ENCODE data around the gene TJP3. TPM values are rescaled to one million over a fixed set of nuclear protein-coding genes. Genes with fewer than 3 reads are reported as not detected.
"Not testable (repeated sequence)": the region's sequence is repeated elsewhere in the genome, so short reads cannot be mapped to it uniquely, and the experiment has no call there.

Gene TJP3
- total and polyA plus RNA-seq, 3 donors from 2014 or later = 37.2 to 125 (median 81.1) TPM

DNA sequence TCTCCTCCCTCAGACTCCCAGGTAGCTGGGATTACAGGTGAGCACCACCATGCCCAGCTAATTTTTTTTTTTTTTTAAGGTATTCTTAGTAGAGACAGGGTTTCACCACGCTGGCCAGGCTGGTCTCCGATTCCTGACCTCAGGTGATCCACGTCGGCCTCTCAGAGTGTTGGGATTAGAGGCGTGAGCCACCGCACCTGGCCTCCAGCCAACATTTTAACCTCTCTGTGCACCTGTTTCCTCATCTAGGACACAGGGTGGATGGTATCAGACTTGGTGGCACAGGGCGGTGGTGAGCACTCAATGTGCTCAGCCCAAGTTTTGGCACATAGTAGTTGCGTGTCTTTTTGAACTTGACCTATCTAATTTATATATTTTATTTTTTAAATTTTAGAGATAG is 40.8 kb downstream of the TJP3 start:
- DNase-seq = no peak
- 86 to 87% methylated on average over 8 of the region's 8 CpGs for WGBS, 2 donors
- H3K36me3 ChIP-seq (ENCODE audit: low read depth, missing control alignments) = no peaks in the 10 kb centered on the region
- intact Hi-C loops (cut with DNase I; ENCODE audit: low total_unique reads) = no loop called here
- H3K4me1 ChIP-seq = no peaks in the 10 kb centered on the region
- no peaks in the 10 kb centered on the region for H3K9me3 ChIP-seq
- no peaks in the 10 kb centered on the region for H3K27me3 ChIP-seq
- H3K27ac ChIP-seq = no peak overlapping the region
- H3K4me3 ChIP-seq = no peak overlapping the region
- TF ChIP-seq, protein P1, sequence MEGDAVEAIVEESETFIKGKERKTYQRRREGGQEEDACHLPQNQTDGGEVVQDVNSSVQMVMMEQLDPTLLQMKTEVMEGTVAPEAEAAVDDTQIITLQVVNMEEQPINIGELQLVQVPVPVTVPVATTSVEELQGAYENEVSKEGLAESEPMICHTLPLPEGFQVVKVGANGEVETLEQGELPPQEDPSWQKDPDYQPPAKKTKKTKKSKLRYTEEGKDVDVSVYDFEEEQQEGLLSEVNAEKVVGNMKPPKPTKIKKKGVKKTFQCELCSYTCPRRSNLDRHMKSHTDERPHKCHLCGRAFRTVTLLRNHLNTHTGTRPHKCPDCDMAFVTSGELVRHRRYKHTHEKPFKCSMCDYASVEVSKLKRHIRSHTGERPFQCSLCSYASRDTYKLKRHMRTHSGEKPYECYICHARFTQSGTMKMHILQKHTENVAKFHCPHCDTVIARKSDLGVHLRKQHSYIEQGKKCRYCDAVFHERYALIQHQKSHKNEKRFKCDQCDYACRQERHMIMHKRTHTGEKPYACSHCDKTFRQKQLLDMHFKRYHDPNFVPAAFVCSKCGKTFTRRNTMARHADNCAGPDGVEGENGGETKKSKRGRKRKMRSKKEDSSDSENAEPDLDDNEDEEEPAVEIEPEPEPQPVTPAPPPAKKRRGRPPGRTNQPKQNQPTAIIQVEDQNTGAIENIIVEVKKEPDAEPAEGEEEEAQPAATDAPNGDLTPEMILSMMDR (IDR thresholded peaks at IDR 0.05) = no peak
- TF ChIP-seq POLR2A (IDR thresholded peaks at IDR 0.05) = no peak

DNA sequence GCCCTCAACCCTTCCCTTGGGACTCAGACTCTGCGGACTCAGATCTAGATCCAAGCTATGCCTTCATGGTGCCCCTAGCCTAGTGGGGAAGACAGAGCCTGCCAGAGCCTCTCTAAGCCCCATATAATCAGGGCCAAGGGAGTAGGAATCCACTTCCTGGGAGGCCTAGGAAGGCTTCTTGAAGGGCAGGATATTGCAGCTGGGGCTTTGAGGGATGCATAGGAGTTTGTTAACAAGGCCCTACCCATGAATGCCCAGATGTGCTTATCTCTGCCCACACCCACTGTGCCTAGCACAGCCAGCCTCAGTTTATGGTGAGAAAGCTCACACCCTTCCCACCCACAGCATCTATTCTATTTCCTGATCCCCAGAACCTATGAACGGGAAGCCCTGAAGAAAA is 42.0 kb downstream of the TJP3 start:
- no peak overlapping the region for H3K27ac ChIP-seq
- H3K27me3 ChIP-seq = no peaks in the 10 kb centered on the region
- TF ChIP-seq, protein P1 (IDR thresholded peaks at IDR 0.05) = no peak
- TF ChIP-seq POLR2A (IDR thresholded peaks at IDR 0.05) = no peak
- H3K4me3 ChIP-seq = no peak overlapping the region
- no peak for DNase-seq
- H3K36me3 ChIP-seq (ENCODE audit: low read depth, missing control alignments) = no peaks in the 10 kb centered on the region
- WGBS, 2 donors = 100% methylated on average over 1 to 2 of the region's 2 CpGs
- intact Hi-C loops (cut with DNase I; ENCODE audit: low total_unique reads) = no loop called here
- H3K9me3 ChIP-seq = no peaks in the 10 kb centered on the region
- no peaks in the 10 kb centered on the region for H3K4me1 ChIP-seq

DNA sequence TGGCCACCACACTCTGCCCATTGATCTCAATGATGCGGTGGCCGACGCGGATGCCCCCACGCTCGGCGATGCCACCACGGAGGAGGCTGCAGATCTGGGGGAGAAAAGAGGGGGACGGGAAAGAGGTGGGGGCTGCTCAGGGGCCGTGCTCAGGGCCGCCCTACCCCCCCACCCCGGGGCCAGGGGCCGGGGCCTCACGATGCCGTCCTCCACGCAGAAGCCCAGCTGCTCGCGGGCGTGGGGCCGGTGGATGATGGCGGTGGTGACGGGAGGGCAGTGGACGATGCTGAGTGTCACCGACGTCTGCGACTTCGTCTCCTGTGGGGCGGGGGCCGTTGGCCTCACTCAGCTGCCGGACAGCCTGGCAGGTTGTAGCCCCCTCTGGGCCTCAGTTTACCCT is 43.1 kb downstream of the TJP3 start:
- no peak for DNase-seq
- intact Hi-C loops (cut with DNase I; ENCODE audit: low total_unique reads) = no loop called here
- WGBS, 2 donors = 93 to 100% methylated on average over 3 to 30 of the region's 30 CpGs
- H3K4me1 ChIP-seq = no peaks in the 10 kb centered on the region
- no peaks in the 10 kb centered on the region for H3K27me3 ChIP-seq
- H3K4me3 ChIP-seq = no peak overlapping the region
- no peak overlapping the region for H3K27ac ChIP-seq
- H3K36me3 ChIP-seq (ENCODE audit: low read depth, missing control alignments) = no peaks in the 10 kb centered on the region
- TF ChIP-seq POLR2A (IDR thresholded peaks at IDR 0.05) = no peak
- TF ChIP-seq, protein P1 (IDR thresholded peaks at IDR 0.05) = no peak
- H3K9me3 ChIP-seq = no peaks in the 10 kb centered on the region

DNA sequence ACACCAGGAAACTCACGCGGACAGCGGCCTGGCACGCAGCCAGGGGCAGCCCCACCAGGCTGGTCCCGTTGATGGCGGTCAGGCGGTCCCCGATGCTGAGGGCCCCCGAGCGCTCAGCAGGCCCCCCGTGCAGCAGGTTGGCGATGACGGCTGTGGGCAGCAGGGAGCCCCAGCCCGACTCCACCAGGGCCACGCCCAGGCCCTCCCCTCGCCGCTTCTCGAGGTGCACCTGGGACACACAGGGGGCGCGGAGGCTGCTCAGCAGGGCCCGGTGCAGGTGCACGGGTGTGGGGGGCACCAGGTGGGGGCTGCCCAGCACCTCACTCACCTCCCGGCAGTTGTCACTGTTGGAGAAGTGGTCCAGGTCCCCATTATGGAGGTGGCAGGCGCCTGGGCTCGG is 44.3 kb downstream of the TJP3 start:
- Histone ChIP-seq H3K27ac (no peak overlapping the region), H3K4me3 (no peak overlapping the region), H3K36me3 (ENCODE audit: low read depth, missing control alignments) (no peaks in the 10 kb centered on the region), H3K4me1 (no peaks in the 10 kb centered on the region), H3K9me3 (no peaks in the 10 kb centered on the region), H3K27me3 (no peaks in the 10 kb centered on the region)
- 84% methylated on average over 10 of the region's 25 CpGs; no CpG with 5 or more reads in 1 of the 2 donors for WGBS, 2 donors
- intact Hi-C loops (cut with DNase I; ENCODE audit: low total_unique reads) = no loop called here
- no peak for DNase-seq
- TF ChIP-seq, protein P1 (IDR thresholded peaks at IDR 0.05) = no peak
- no peak for TF ChIP-seq POLR2A (IDR thresholded peaks at IDR 0.05)

DNA sequence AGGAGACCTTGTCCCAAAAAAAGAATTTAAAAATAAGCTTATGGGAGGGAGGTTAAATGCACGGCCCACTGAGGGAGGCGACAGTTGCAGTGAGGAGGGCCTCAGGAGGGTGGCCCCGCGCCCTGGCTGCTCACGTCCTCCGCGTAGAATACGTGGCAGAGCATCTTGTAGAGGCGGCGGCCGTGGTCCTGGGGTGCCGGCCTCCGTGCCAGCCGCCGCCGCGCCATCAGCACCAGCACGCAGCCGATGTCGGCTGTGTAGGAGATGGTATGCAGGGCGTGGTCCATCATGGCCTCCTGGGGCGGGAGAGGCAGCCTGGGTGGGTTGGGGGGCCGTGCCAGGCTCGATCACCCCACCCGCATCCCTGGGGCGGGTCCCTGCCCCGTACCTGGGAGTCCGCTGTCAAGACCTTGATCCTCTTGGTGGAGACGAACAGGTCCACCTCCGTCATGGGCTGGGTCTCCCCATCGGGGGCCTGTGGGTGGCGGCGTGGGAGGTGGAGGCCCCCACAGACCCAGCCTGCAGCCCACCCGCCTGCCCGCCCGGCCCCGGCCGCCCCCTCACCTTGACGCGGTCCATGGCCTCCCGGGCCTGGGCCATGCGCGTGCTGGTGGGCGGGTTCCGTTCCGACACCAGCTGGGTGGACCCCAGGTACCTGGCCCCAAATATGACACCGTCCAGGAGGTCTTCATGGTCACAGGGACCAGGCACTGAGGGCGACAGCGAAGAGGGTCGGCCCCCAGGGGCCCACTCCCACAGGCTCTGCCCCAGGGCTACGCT is 45.6 kb downstream of the TJP3 start:
- Histone ChIP-seq H3K27ac (no peak overlapping the region), H3K27me3 (no peaks in the 10 kb centered on the region), H3K4me3 (no peak overlapping the region), H3K36me3 (ENCODE audit: low read depth, missing control alignments) (no peaks in the 10 kb centered on the region), H3K4me1 (no peaks in the 10 kb centered on the region), H3K9me3 (no peaks in the 10 kb centered on the region)
- WGBS, 2 donors = 92 to 98% methylated on average over 31 of the region's 51 CpGs
- no peak for DNase-seq
- intact Hi-C loops (cut with DNase I; ENCODE audit: low total_unique reads) = no loop called here
- TF ChIP-seq, protein P1 (IDR thresholded peaks at IDR 0.05) = no peak
- no peak for TF ChIP-seq POLR2A (IDR thresholded peaks at IDR 0.05)

DNA sequence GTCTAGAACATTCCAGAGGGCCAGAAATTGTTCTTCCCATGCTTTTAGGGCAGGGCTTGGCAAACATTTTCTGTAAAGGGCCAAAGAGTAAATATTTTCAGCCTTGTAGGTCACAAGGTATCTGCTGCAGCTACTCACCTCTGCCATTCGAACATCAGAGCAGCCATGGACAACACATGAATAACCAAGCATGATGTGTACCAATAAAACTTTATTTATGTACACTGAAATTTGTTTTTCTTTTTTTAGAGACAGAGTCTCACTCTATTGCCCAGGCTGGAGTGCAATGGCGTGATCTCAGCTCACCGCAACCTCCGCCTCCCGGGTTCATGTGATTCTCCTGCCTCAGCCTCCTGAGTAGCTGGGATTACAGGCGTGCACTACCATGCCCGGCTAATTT is 49.5 kb downstream of the TJP3 start:
- H3K27me3 ChIP-seq; H3K4me3 ChIP-seq; H3K36me3 ChIP-seq (ENCODE audit: low read depth, missing control alignments); H3K4me1 ChIP-seq; intact Hi-C loops (cut with DNase I; ENCODE audit: low total_unique reads); DNase-seq; H3K27ac ChIP-seq; H3K9me3 ChIP-seq: not testable (repeated sequence)
- 95 to 96% methylated on average over 7 of the region's 7 CpGs for WGBS, 2 donors

DNA sequence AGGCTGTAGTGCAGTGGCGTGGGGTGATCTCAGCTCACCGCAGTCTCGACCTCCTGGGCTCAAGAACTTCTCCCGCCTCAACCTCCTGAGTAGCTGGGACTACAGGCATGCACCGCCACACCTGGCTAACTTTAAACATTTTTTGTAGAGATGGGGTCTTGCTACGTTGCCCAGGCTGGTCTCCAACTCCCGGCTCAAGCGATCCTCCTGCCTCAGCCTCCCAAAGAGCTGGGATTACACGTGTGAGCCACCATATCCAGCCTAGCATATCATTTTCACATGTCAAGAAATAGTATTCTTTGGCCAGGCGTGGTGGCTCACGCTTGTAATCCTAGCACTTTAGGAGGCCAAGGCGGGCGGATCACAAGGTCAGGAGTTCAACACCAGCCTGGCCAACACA is 50.1 kb downstream of the TJP3 start:
- intact Hi-C loops (cut with DNase I; ENCODE audit: low total_unique reads) = not testable (repeated sequence)

More for the DNA sequence above, 50.1 kb downstream of the TJP3 start:
- H3K36me3 ChIP-seq (ENCODE audit: low read depth, missing control alignments); H3K4me3 ChIP-seq; H3K4me1 ChIP-seq; H3K27ac ChIP-seq; DNase-seq; H3K27me3 ChIP-seq; H3K9me3 ChIP-seq: not testable (repeated sequence)
- 95 to 96% methylated on average over 10 to 13 of the region's 13 CpGs for WGBS, 2 donors
